ENCODE measurements around the gene RAD51B.

RAD51B gene

GRCh38 chr14:68525516-68525915, 705.9 kb downstream of the RAD51B start:
- no peak for DNase-seq (ENCODE audit: low read depth)
- TF ChIP-seq CTCF (IDR thresholded peaks at IDR 0.05; ENCODE audit: insufficient read depth, low read depth, low read length, missing control alignments), result no peak
- H3K4me3 ChIP-seq (ENCODE audit: low read depth, low read length), result no peak overlapping the region

GRCh38 chr14:68526512-68527091, 707.0 kb downstream of the RAD51B start:
- no peak for TF ChIP-seq CTCF (IDR thresholded peaks at IDR 0.05; ENCODE audit: insufficient read depth, low read depth, low read length, missing control alignments)
- no peak overlapping the region for H3K4me3 ChIP-seq (ENCODE audit: low read depth, low read length)
- DNase-seq (ENCODE audit: low read depth), result no peak

- no peak overlapping the region for H3K4me3 ChIP-seq (ENCODE audit: low read depth, low read length)
- no peak for TF ChIP-seq CTCF (IDR thresholded peaks at IDR 0.05; ENCODE audit: insufficient read depth, low read depth, low read length, missing control alignments)
- no peak for DNase-seq (ENCODE audit: low read depth)
Measured at GRCh38 chr14:68527329-68527851, 707.8 kb downstream of the RAD51B start.

- no peak overlapping the region for H3K4me3 ChIP-seq (ENCODE audit: low read depth, low read length)
- TF ChIP-seq CTCF (IDR thresholded peaks at IDR 0.05; ENCODE audit: insufficient read depth, low read depth, low read length, missing control alignments), result no peak
- no peak for DNase-seq (ENCODE audit: low read depth)
Measured at GRCh38 chr14:68528040-68528687, 708.6 kb downstream of the RAD51B start.

GRCh38 chr14:68530443-68530842, 710.9 kb downstream of the RAD51B start:
- DNase-seq (ENCODE audit: low read depth), result no peak
- no peak overlapping the region for H3K4me3 ChIP-seq (ENCODE audit: low read depth, low read length)
- no peak for TF ChIP-seq CTCF (IDR thresholded peaks at IDR 0.05; ENCODE audit: insufficient read depth, low read depth, low read length, missing control alignments)

- no peak overlapping the region for H3K4me3 ChIP-seq (ENCODE audit: low read depth, low read length)
- DNase-seq (ENCODE audit: low read depth), result no peak
- TF ChIP-seq CTCF (IDR thresholded peaks at IDR 0.05; ENCODE audit: insufficient read depth, low read depth, low read length, missing control alignments), result no peak
Measured at GRCh38 chr14:68532496-68532895, 712.9 kb downstream of the RAD51B start.

Measured in GM12865 (cell line).